GM20000 (cell line): Measurements from ENCODE around the gene IMPACT.

ENCODE experiments used
- DNase-seq: peaks from one replicate; pipeline ENCODE4 v3.0.0; 2012; ENCODE audit warnings: low spot score
- CTCF ChIP-seq: IDR thresholded peaks from 2 replicates; pipeline ENCODE4 v1.5.1; 2012; ENCODE audit warnings: mild to moderate bottlenecking, control low read depth; ENCODE audit errors: extremely low read depth, missing control alignments

Gene IMPACT

GRCh38 chr18:24420551-24420950, 5.9 kb upstream of the IMPACT start:
- no peak for DNase-seq
- no peak for TF ChIP-seq CTCF

GRCh38 chr18:24421831-24422230, 4.6 kb upstream of the IMPACT start:
- DNase-seq: no peak
- TF ChIP-seq CTCF: no peak

- TF ChIP-seq CTCF: no peak
- DNase-seq: no peak
These were observed 435 bp upstream of the IMPACT start for GRCh38 chr18:24426073-24426397.

- TF ChIP-seq CTCF: no peak
- DNase-seq: no peak
These were observed 1.0 kb downstream of the IMPACT start for GRCh38 chr18:24427484-24427883.

GRCh38 chr18:24428709-24429108, 2.2 kb downstream of the IMPACT start:
- no peak for DNase-seq
- no peak for TF ChIP-seq CTCF

DNA sequence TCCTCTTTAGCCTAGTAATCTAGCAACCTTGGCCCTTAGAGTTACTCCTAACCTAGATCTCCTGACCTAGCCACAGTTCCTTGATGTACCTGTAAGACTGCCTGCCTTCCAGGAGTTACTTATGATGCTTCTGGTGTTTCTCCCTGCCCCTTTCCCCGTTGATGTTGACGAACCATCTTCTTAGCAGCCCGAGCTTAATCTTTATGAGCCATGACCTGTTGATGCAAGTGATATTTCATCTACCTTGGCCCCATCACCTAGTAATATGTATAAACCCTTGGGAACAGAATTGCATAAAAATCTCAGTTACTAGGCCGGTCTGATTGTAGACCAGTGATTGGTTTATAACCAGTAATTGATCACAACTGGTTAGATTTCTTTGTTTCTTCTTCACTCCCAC, 2.7 kb downstream of the IMPACT start:
- no peak for TF ChIP-seq CTCF
- no peak for DNase-seq

DNA sequence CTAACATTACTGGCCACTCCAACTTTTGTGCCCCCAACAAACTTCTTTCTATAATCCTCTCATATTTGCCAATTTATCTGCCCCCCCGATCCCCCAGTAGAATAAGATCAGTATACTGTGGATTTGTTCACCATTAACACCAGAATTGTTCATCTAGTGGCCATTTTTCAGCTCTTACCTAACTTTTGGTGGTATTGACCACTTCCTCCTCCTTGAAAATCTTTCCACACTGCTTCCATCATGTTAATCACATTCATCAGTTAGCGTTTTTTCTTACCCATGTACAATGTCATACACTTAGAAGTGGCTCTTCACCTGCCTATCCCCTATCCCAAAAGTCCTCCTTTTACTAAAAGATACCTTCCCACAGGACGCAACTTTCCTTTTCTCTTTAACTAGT, 6.1 kb downstream of the IMPACT start:
- no peak for DNase-seq
- TF ChIP-seq CTCF: no peak
